ENCODE data around the gene TGFB3.

GRCh38 chr14:75993567-75994041 lies 11.8 kb upstream of the TGFB3 start:
- TF ChIP-seq CTCF (IDR thresholded peaks at IDR 0.05 in 2 of 3, conservative IDR thresholded peaks at IDR 0.05 in 1 of 3; ENCODE audit: borderline replicate concordance in 1 of 3, insufficient read depth in 1 of 3, low read depth in 2 of 3, low read length in 2 of 3) (no peak), POLR2A (IDR thresholded peaks at IDR 0.05; ENCODE audit: borderline replicate concordance, extremely low read depth, insufficient read depth, insufficient read length) (no peak), ZNF274 (IDR thresholded peaks at IDR 0.05; ENCODE audit: low read depth, low read length) (no peak), EZH2 (IDR thresholded peaks at IDR 0.05) (no peak), JUND (IDR thresholded peaks at IDR 0.05) (no peak), EZH2phosphoT487 (IDR thresholded peaks at IDR 0.05; ENCODE audit: borderline replicate concordance) (no peak), REST (IDR thresholded peaks at IDR 0.05; ENCODE audit: low read depth) (no peak), YY1 (IDR thresholded peaks at IDR 0.05; ENCODE audit: extremely low read depth, insufficient replicate concordance, low read depth, low read length) (no peak), ZFX (IDR thresholded peaks at IDR 0.05) (no peak), POLR2AphosphoS5 (IDR thresholded peaks at IDR 0.05; ENCODE audit: low read depth, low read length) (no peak), ATF3 (IDR thresholded peaks at IDR 0.05) (no peak), EGR1 (IDR thresholded peaks at IDR 0.05; ENCODE audit: low read depth) (no peak), SRF (IDR thresholded peaks at IDR 0.05; ENCODE audit: low read depth) (no peak), MAX (IDR thresholded peaks at IDR 0.05) (no peak)
